ENCODE measurements around the gene CCNK. TPM values are rescaled to one million over a fixed set of nuclear protein-coding genes. Genes with fewer than 3 reads are reported as not detected.

Gene CCNK
- total RNA-seq, 1 experiment from 2014 or later, result 19.0 TPM

- TF ChIP-seq CTCF (conservative IDR thresholded peaks at IDR 0.05) (no peak), EZH2 (IDR thresholded peaks at IDR 0.05; ENCODE audit: low read depth) (no peak)
- intact Hi-C loops (cut with micrococcal nuclease; ENCODE audit: unreplicated experiment), result no loop called here
- H3K4me1 ChIP-seq (replicated peaks; ENCODE audit: insufficient read depth), result no peaks in the 10 kb centered on the region
- no peaks in the 10 kb centered on the region for H4K20me1 ChIP-seq (ENCODE audit: insufficient read depth)
- no peak overlapping the region for H2AFZ ChIP-seq
- H3K4me2 ChIP-seq, result no peak overlapping the region
- H3K27ac ChIP-seq, result no peak overlapping the region
- ChIA-PET POLR2A (ENCODE audit: unreplicated experiment) (no interaction called here), CTCF (no interaction called here)
- no peaks in the 10 kb centered on the region for H3K36me3 ChIP-seq (ENCODE audit: low read depth)
- no peak for DNase-seq
- H3K9me2 ChIP-seq (ENCODE audit: insufficient read depth), result no peaks in the 10 kb centered on the region
- no peaks in the 10 kb centered on the region for H3K9me3 ChIP-seq (ENCODE audit: insufficient read depth, low read depth)
- no peaks in the 10 kb centered on the region for H3F3A ChIP-seq (ENCODE audit: insufficient read depth, low read depth)
- no TSS peak for BruUV-seq (replicated peaks)
- no peaks in the 10 kb centered on the region for H3K27me3 ChIP-seq (ENCODE audit: insufficient read depth, low read depth)
- no peak overlapping the region for H3K4me3 ChIP-seq
- H3K79me2 ChIP-seq (ENCODE audit: low read depth), result no peaks in the 10 kb centered on the region
Observed at GRCh38 chr14:99531251-99532096, 50.3 kb downstream of the CCNK start.

GRCh38 chr14:99532310-99532709, 51.1 kb downstream of the CCNK start:
- no peaks in the 10 kb centered on the region for H4K20me1 ChIP-seq (ENCODE audit: insufficient read depth)
- no TSS peak for BruUV-seq (replicated peaks)
- H3F3A ChIP-seq (ENCODE audit: insufficient read depth, low read depth), result no peaks in the 10 kb centered on the region
- no peak for DNase-seq
- H3K4me2 ChIP-seq, result no peak overlapping the region
- no peaks in the 10 kb centered on the region for H3K79me2 ChIP-seq (ENCODE audit: low read depth)
- no peaks in the 10 kb centered on the region for H3K9me2 ChIP-seq (ENCODE audit: insufficient read depth)
- no peaks in the 10 kb centered on the region for H3K36me3 ChIP-seq (ENCODE audit: low read depth)
- POLR2A ChIA-PET (ENCODE audit: unreplicated experiment), result no interaction called here
- no peak overlapping the region for H3K27ac ChIP-seq
- TF ChIP-seq EZH2 (IDR thresholded peaks at IDR 0.05; ENCODE audit: low read depth) (no peak), CTCF (conservative IDR thresholded peaks at IDR 0.05) (no peak)
- CTCF ChIA-PET, result no interaction called here
- no peak overlapping the region for H2AFZ ChIP-seq
- H3K4me3 ChIP-seq, result no peak overlapping the region
- no peaks in the 10 kb centered on the region for H3K27me3 ChIP-seq (ENCODE audit: insufficient read depth, low read depth)
- H3K4me1 ChIP-seq (replicated peaks; ENCODE audit: insufficient read depth), result 0 out of 2 replicates have a peak, but pooled peaks cover 2% of the 10 kb centered on the region
- H3K9me3 ChIP-seq (ENCODE audit: insufficient read depth, low read depth), result no peaks in the 10 kb centered on the region
- intact Hi-C loops (cut with micrococcal nuclease; ENCODE audit: unreplicated experiment), result no loop called here

- no peak overlapping the region for H2AFZ ChIP-seq
- TF ChIP-seq CTCF (conservative IDR thresholded peaks at IDR 0.05) (no peak), EZH2 (IDR thresholded peaks at IDR 0.05; ENCODE audit: low read depth) (no peak)
- no peak overlapping the region for H3K4me2 ChIP-seq
- no peak overlapping the region for H3K4me3 ChIP-seq
- BruUV-seq (replicated peaks), result no TSS peak
- H3F3A ChIP-seq (ENCODE audit: insufficient read depth, low read depth), result no peaks in the 10 kb centered on the region
- no peaks in the 10 kb centered on the region for H3K9me2 ChIP-seq (ENCODE audit: insufficient read depth)
- CTCF ChIA-PET, result no interaction called here
- no peaks in the 10 kb centered on the region for H3K27me3 ChIP-seq (ENCODE audit: insufficient read depth, low read depth)
- no peak for DNase-seq
- no peaks in the 10 kb centered on the region for H4K20me1 ChIP-seq (ENCODE audit: insufficient read depth)
- H3K9me3 ChIP-seq (ENCODE audit: insufficient read depth, low read depth), result no peaks in the 10 kb centered on the region
- intact Hi-C loops (cut with micrococcal nuclease; ENCODE audit: unreplicated experiment), result no loop called here
- H3K79me2 ChIP-seq (ENCODE audit: low read depth), result no peaks in the 10 kb centered on the region
- no peak overlapping the region for H3K27ac ChIP-seq
- 0 out of 2 replicates have a peak, but pooled peaks cover 9% of the 10 kb centered on the region for H3K4me1 ChIP-seq (replicated peaks; ENCODE audit: insufficient read depth)
- POLR2A ChIA-PET (ENCODE audit: unreplicated experiment), result no interaction called here
- no peaks in the 10 kb centered on the region for H3K36me3 ChIP-seq (ENCODE audit: low read depth)
Observed at GRCh38 chr14:99534333-99534732, 53.1 kb downstream of the CCNK start.
